ENCODE data around the gene AEBP1.

The AEBP1 gene

DNA sequence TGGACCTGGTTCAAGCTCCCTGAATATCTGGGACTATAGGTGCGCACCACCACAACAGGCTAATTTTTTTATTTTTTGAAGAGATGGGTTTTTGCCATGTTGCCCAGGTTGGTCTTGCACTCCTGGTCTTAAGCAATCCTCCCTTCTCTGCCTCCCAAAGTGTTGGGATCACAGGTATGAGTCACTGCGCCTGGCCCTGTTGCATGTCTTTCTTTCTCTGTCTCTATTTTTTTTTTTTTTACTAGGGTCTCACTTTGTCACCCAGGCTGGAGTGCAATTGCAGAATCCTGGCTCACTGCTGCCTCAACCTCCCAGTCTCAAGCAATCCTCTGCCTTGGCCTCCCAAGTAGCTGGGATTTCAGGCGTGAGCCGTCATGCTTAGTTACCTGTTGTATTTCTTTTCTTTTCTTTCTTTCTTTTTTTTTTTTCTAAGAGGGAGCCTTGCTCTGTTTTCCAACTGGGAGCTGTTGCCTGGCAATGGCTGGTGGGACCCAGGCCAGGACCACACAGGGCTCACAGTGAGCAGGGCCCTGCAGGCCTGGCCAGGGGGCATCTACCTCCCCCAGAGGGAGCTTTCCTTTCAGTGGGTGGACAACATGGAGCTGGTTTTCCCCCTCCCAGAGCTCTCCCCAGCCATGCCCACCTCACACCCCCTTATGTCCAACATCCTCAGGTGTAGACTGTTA, 30.9 kb downstream of the AEBP1 start:
- TF ChIP-seq, protein P1, sequence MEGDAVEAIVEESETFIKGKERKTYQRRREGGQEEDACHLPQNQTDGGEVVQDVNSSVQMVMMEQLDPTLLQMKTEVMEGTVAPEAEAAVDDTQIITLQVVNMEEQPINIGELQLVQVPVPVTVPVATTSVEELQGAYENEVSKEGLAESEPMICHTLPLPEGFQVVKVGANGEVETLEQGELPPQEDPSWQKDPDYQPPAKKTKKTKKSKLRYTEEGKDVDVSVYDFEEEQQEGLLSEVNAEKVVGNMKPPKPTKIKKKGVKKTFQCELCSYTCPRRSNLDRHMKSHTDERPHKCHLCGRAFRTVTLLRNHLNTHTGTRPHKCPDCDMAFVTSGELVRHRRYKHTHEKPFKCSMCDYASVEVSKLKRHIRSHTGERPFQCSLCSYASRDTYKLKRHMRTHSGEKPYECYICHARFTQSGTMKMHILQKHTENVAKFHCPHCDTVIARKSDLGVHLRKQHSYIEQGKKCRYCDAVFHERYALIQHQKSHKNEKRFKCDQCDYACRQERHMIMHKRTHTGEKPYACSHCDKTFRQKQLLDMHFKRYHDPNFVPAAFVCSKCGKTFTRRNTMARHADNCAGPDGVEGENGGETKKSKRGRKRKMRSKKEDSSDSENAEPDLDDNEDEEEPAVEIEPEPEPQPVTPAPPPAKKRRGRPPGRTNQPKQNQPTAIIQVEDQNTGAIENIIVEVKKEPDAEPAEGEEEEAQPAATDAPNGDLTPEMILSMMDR (IDR thresholded peaks at IDR 0.05; ENCODE audit: low read depth, low read length) = no peak
- TF ChIP-seq EZH2phosphoT487 (IDR thresholded peaks at IDR 0.05; ENCODE audit: low read depth) = no peak
- Histone ChIP-seq H3K36me3 (replicated peaks; ENCODE audit: low read depth, low read length) (no peaks in the 10 kb centered on the region), H3K4me2 (ENCODE audit: low read length) (no peak overlapping the region), H2AFZ (ENCODE audit: low read depth, low read length) (no peak overlapping the region), H3K4me1 (ENCODE audit: low read length) (no peaks in the 10 kb centered on the region), H3K9me3 (ENCODE audit: insufficient read depth, low read length) (no peaks in the 10 kb centered on the region), H3K27me3 (ENCODE audit: low read depth, low read length) (no peaks in the 10 kb centered on the region), H4K20me1 (ENCODE audit: insufficient read depth, low read length) (no peaks in the 10 kb centered on the region), H3K79me2 (ENCODE audit: low read length) (no peaks in the 10 kb centered on the region), H3K9ac (ENCODE audit: low read length) (no peak overlapping the region), H3K27ac (ENCODE audit: low read length) (no peak overlapping the region), H3K4me3 (ENCODE audit: low read length) (no peak overlapping the region)

DNA sequence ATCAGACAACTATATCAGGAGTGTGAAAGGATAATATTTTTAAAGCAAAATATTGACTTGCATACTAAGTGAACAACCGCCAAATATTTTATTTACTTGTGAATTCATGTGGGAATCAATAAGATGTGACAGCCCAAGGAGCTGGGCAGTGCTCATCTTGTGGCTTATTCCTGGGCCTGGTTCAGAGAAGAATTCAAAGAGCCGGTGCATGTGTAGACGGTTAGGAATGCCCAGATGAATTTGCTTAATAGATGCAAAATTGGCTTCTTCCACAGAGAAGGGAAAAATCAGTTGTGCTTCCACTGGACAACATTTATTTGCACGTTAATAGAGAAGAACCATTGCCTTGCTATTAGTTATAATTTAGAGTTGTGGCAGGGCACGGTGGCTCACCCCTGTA, 32.6 kb downstream of the AEBP1 start:
- no peak overlapping the region for H3K27ac ChIP-seq (ENCODE audit: low read length)
- H3K36me3 ChIP-seq (replicated peaks; ENCODE audit: low read depth, low read length) = no peaks in the 10 kb centered on the region
- no peak overlapping the region for H3K4me3 ChIP-seq (ENCODE audit: low read length)
- TF ChIP-seq, protein P1 (IDR thresholded peaks at IDR 0.05; ENCODE audit: low read depth, low read length) = no peak
- TF ChIP-seq EZH2phosphoT487 (IDR thresholded peaks at IDR 0.05; ENCODE audit: low read depth) = no peak
- no peak overlapping the region for H3K9ac ChIP-seq (ENCODE audit: low read length)
- no peak overlapping the region for H2AFZ ChIP-seq (ENCODE audit: low read depth, low read length)
- H3K9me3 ChIP-seq (ENCODE audit: insufficient read depth, low read length) = no peaks in the 10 kb centered on the region
- H3K4me1 ChIP-seq (ENCODE audit: low read length) = no peaks in the 10 kb centered on the region
- H3K4me2 ChIP-seq (ENCODE audit: low read length) = no peak overlapping the region
- H4K20me1 ChIP-seq (ENCODE audit: insufficient read depth, low read length) = no peaks in the 10 kb centered on the region
- no peaks in the 10 kb centered on the region for H3K27me3 ChIP-seq (ENCODE audit: low read depth, low read length)
- no peaks in the 10 kb centered on the region for H3K79me2 ChIP-seq (ENCODE audit: low read length)

DNA sequence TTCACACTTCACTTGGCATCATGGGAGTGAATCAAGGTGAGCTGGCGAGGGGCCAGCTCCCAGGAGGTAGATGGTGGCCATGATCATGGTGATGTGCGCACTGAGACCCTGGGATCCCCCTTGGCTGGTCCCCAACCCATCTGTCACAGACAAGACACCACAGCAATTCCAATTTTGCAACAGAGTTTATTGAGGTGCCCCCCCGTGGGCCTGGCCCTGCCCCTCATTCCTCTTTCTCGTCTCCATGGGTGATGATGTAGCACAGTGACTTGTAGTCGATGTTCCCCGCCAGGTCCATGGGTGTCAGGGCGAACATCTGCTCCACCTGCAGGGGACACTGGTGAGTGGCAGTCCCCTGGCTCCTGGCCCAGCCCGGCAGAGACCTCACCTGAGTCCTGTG, 34.6 kb downstream of the AEBP1 start:
- Histone ChIP-seq H3K4me2 (ENCODE audit: low read length) (no peak overlapping the region), H3K36me3 (replicated peaks; ENCODE audit: low read depth, low read length) (no peaks in the 10 kb centered on the region), H3K27me3 (ENCODE audit: low read depth, low read length) (no peaks in the 10 kb centered on the region), H4K20me1 (ENCODE audit: insufficient read depth, low read length) (no peaks in the 10 kb centered on the region), H3K9ac (ENCODE audit: low read length) (no peak overlapping the region), H3K4me3 (ENCODE audit: low read length) (no peak overlapping the region), H3K79me2 (ENCODE audit: low read length) (no peaks in the 10 kb centered on the region), H2AFZ (ENCODE audit: low read depth, low read length) (no peak overlapping the region), H3K9me3 (ENCODE audit: insufficient read depth, low read length) (no peaks in the 10 kb centered on the region), H3K27ac (ENCODE audit: low read length) (no peak overlapping the region), H3K4me1 (ENCODE audit: low read length) (no peaks in the 10 kb centered on the region)
- TF ChIP-seq, protein P1 (IDR thresholded peaks at IDR 0.05; ENCODE audit: low read depth, low read length) = no peak
- TF ChIP-seq EZH2phosphoT487 (IDR thresholded peaks at IDR 0.05; ENCODE audit: low read depth) = no peak

DNA sequence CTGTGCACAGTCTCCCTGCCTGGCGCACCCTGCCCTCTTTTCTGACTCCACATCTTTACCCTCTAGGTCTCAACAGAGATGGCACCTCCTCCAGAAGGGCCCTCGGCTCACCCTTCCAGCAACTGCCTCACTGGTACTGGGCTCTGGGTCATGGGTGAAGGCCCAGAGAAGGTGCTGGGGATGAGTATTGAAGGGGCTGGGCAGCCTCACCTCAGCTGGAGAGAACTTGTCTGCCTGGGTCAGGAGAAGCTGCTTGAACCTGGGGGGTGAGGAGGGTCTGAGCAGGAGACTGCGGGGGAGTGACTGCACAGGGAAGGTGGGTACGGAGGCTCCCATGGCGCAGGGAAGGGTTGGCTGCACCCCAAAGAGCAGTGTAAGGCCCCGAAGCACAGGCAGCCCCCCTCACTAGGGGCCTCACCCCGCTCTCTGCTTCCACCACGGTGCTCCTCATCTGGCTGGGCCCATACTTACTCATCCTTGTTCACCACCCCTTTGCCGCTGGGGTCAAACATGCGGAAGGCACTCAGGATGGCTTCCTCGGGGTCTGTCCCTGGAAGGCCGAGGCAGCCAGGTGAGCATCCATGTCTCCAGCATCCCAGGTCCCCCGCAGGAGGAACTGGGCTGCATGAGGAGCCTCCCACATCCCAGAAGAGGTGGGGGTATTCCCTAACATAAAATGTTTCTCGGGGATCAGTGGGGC, 35.3 kb downstream of the AEBP1 start:
- no peaks in the 10 kb centered on the region for H3K9me3 ChIP-seq (ENCODE audit: insufficient read depth, low read length)
- H4K20me1 ChIP-seq (ENCODE audit: insufficient read depth, low read length) = no peaks in the 10 kb centered on the region
- no peak overlapping the region for H3K27ac ChIP-seq (ENCODE audit: low read length)
- no peak overlapping the region for H3K4me3 ChIP-seq (ENCODE audit: low read length)
- no peaks in the 10 kb centered on the region for H3K4me1 ChIP-seq (ENCODE audit: low read length)
- H2AFZ ChIP-seq (ENCODE audit: low read depth, low read length) = no peak overlapping the region
- no peaks in the 10 kb centered on the region for H3K79me2 ChIP-seq (ENCODE audit: low read length)
- no peak for TF ChIP-seq EZH2phosphoT487 (IDR thresholded peaks at IDR 0.05; ENCODE audit: low read depth)
- TF ChIP-seq, protein P1 (IDR thresholded peaks at IDR 0.05; ENCODE audit: low read depth, low read length) = no peak
- H3K4me2 ChIP-seq (ENCODE audit: low read length) = no peak overlapping the region
- no peak overlapping the region for H3K9ac ChIP-seq (ENCODE audit: low read length)
- H3K27me3 ChIP-seq (ENCODE audit: low read depth, low read length) = no peaks in the 10 kb centered on the region
- no peaks in the 10 kb centered on the region for H3K36me3 ChIP-seq (replicated peaks; ENCODE audit: low read depth, low read length)

All from OCI-LY3 (cell line).